Measurements from ENCODE around the gene DDAH1.

Gene DDAH1

GRCh38 chr1:85437139-85437538 is 27.8 kb downstream of the DDAH1 start:
- no peak for DNase-seq

- no peak for DNase-seq
Measured at GRCh38 chr1:85433096-85433495, 31.9 kb downstream of the DDAH1 start.

- no peak for DNase-seq
Measured at GRCh38 chr1:85428471-85429089, 36.4 kb downstream of the DDAH1 start.

GRCh38 chr1:85427849-85428248 is 37.1 kb downstream of the DDAH1 start:
- no peak for DNase-seq

GRCh38 chr1:85427331-85427730 is 37.6 kb downstream of the DDAH1 start:
- peak in 1 of 2 donors; percentile 38 for DNase-seq

- DNase-seq, result no peak
Measured at GRCh38 chr1:85421179-85421578, 43.8 kb downstream of the DDAH1 start.

GRCh38 chr1:85420199-85420598 is 44.8 kb downstream of the DDAH1 start:
- DNase-seq, result no peak

GRCh38 chr1:85417876-85418275 is 47.1 kb downstream of the DDAH1 start:
- DNase-seq, result no peak

GRCh38 chr1:85417017-85417416 is 47.9 kb downstream of the DDAH1 start:
- DNase-seq, result no peak

- DNase-seq, result no peak
Measured at GRCh38 chr1:85413169-85413568, 51.8 kb downstream of the DDAH1 start.

GRCh38 chr1:85411567-85412305 is 53.2 kb downstream of the DDAH1 start:
- no peak for DNase-seq

GRCh38 chr1:85409516-85409915 is 55.4 kb downstream of the DDAH1 start:
- no peak for DNase-seq

GRCh38 chr1:85407746-85408377 is 57.1 kb downstream of the DDAH1 start:
- DNase-seq, result no peak

- peak in 1 of 2 donors; percentile 74 for DNase-seq
Measured at GRCh38 chr1:85406887-85407533, 57.9 kb downstream of the DDAH1 start.

- no peak for DNase-seq
Measured at GRCh38 chr1:85406081-85406480, 58.9 kb downstream of the DDAH1 start.

- DNase-seq, result no peak
Measured at GRCh38 chr1:85404408-85404807, 60.6 kb downstream of the DDAH1 start.

GRCh38 chr1:85398391-85399064 is 66.4 kb downstream of the DDAH1 start:
- DNase-seq, result no peak

- DNase-seq, result no peak
Measured at GRCh38 chr1:85397490-85398032, 67.4 kb downstream of the DDAH1 start.

GRCh38 chr1:85396194-85396593 is 68.8 kb downstream of the DDAH1 start:
- DNase-seq, result no peak

GRCh38 chr1:85394130-85394529 is 70.8 kb downstream of the DDAH1 start:
- no peak for DNase-seq

GRCh38 chr1:85393490-85393889 is 71.5 kb downstream of the DDAH1 start:
- DNase-seq, result no peak

GRCh38 chr1:85388416-85388815 is 76.5 kb downstream of the DDAH1 start:
- DNase-seq, result no peak

GRCh38 chr1:85387781-85388180 is 77.2 kb downstream of the DDAH1 start:
- no peak for DNase-seq

Measured in hippocampal formation (tissue), 2 donors.